NCI-H524 (cell line): ENCODE data around the gene TMEM229B.

Source experiments
- DNase-seq, 2 experiments: peaks; one replicate each; lab custom pipeline; 2025; lab: John Stamatoyannopoulos, UW

Gene TMEM229B

DNA sequence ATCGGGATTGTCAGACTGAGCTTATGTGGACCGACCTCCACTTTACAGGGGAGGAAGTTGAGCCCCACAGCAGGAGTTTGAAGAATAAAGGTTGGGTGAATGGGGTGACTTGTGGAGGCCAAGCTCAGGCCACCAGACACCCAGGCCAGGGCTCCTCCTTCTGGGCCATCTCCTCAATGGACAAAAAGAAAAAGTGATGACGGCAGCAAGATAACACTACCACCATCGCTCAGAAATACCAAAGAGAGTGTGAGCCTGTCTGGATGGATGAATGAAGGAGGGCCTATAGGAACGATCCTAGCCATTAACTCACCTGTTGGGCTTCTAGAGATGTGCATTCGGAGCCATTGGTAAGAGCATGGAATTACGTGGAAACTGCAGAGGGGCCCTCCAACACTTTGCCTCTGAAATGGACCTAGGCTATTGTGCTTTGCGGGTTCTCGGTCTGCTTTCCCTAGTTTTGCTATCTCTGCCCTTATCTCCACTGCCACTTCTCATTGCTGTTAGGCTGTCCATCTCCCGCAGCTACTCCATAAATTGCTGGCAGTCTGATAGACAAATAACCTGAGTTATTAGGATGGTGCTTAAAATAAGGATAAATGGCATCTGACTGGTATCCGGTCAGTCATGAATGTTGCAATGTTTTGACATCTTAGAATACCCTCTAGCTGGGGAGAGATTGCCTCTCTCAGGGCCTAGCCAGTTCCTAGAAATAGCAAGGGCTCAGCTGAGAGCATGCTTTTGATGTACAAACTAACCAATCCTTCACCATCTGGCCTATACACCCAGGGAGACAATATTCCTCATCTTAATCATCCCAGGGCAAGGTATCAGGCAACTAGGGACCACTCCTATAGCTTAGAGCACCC, 66.9 kb downstream of the TMEM229B start:
- DNase-seq: peak in 1 of 2 experiments; percentile 20
